Sigmoid colon (tissue), 4 donors: ENCODE data around the gene ZC3HAV1.
"Not testable (repeated sequence)": the region's sequence is repeated elsewhere in the genome, so short reads cannot be mapped to it uniquely, and the experiment has no call there.

Experiments
- POLR2A ChIP-seq, 2 donors: fragments of 450-650 bp; IDR thresholded peaks; one replicate each; pipeline ENCODE4 v1.6.1; 2016; ENCODE audit warnings: antibody characterized with exemption in 2 of 2, mild to moderate bottlenecking in 2 of 2, moderate library complexity in 2 of 2
- POLR2AphosphoS5 ChIP-seq, 4 donors: sonication (generic); formaldehyde crosslinking; IDR thresholded peaks; one replicate each; pipeline ENCODE4 v1.6.1; 2017; ENCODE audit warnings: antibody characterized with exemption in 4 of 4
- TF ChIP-seq, protein P1 (sequence below), 4 experiments: fragments of 450-650 bp in 3 of 4; fragments of 200-600 bp in 1 of 4; IDR thresholded peaks; one replicate each; pipeline ENCODE4 v1.5.1; 2016 to 2019; ENCODE audit warnings: antibody characterized with exemption in 4 of 4, mild to moderate bottlenecking in 3 of 4, moderate library complexity in 2 of 4

DNA sequence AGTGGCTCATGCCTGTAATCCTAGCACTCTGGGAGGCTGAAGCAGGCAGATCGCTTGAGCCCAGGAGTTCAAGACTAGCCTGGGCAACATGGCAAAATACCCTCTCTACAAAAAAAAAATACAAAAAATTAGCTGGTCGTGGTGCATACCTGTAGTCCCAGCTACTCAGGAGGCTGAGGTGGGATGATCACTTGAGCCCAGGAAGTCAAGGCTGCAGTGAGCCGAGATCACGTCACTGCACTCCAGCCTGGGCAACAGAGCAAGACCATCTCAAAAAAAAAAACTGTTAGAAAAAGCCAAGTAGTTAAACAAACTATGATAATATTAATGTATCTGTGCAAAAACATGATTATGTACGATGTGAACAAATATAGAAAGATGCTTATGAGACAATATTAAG lies 83.7 kb downstream of the ZC3HAV1 start:
- TF ChIP-seq POLR2A, POLR2AphosphoS5 (IDR thresholded peaks at IDR 0.05): not testable (repeated sequence)
- TF ChIP-seq, protein P1, sequence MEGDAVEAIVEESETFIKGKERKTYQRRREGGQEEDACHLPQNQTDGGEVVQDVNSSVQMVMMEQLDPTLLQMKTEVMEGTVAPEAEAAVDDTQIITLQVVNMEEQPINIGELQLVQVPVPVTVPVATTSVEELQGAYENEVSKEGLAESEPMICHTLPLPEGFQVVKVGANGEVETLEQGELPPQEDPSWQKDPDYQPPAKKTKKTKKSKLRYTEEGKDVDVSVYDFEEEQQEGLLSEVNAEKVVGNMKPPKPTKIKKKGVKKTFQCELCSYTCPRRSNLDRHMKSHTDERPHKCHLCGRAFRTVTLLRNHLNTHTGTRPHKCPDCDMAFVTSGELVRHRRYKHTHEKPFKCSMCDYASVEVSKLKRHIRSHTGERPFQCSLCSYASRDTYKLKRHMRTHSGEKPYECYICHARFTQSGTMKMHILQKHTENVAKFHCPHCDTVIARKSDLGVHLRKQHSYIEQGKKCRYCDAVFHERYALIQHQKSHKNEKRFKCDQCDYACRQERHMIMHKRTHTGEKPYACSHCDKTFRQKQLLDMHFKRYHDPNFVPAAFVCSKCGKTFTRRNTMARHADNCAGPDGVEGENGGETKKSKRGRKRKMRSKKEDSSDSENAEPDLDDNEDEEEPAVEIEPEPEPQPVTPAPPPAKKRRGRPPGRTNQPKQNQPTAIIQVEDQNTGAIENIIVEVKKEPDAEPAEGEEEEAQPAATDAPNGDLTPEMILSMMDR (IDR thresholded peaks at IDR 0.05) = not testable (repeated sequence)
